ENCODE measurements around the gene HMCN2. TPM values are rescaled to one million over a fixed set of nuclear protein-coding genes. Genes with fewer than 3 reads are reported as not detected.

Gene HMCN2
- total RNA-seq, 1 donor from 2014 or later = not detected

GRCh38 chr9:130284690-130285089 is 19.1 kb downstream of the HMCN2 start:
- intact Hi-C loops (cut with micrococcal nuclease) = no loop called here
- Mint-ChIP-seq H3K27ac (no peak overlapping the region), H3K4me1 (no peaks in the 10 kb centered on the region), H3K36me3 (ENCODE audit: low read depth) (no peaks in the 10 kb centered on the region), H3K27me3 (peaks cover 3% of the 10 kb centered on the region), H3K9me3 (no peaks in the 10 kb centered on the region), H3K4me3 (no peak overlapping the region)
- no peak for DNase-seq

- no peak overlapping the region for H3K27ac Mint-ChIP-seq
- no peaks in the 10 kb centered on the region for H3K9me3 Mint-ChIP-seq
- H3K4me1 Mint-ChIP-seq = no peaks in the 10 kb centered on the region
- no peak overlapping the region for H3K4me3 Mint-ChIP-seq
- no peaks in the 10 kb centered on the region for H3K36me3 Mint-ChIP-seq (ENCODE audit: low read depth)
- intact Hi-C loops (cut with micrococcal nuclease) = no loop called here
- DNase-seq = no peak
- peaks cover 3% of the 10 kb centered on the region for H3K27me3 Mint-ChIP-seq
Observed at GRCh38 chr9:130285271-130285670, 19.7 kb downstream of the HMCN2 start.

- Mint-ChIP-seq H3K27me3 (peaks cover 2% of the 10 kb centered on the region), H3K9me3 (no peaks in the 10 kb centered on the region), H3K36me3 (ENCODE audit: low read depth) (no peaks in the 10 kb centered on the region), H3K4me1 (no peaks in the 10 kb centered on the region), H3K27ac (no peak overlapping the region), H3K4me3 (no peak overlapping the region)
- intact Hi-C loops (cut with micrococcal nuclease) = no loop called here
- no peak for DNase-seq
Observed at GRCh38 chr9:130286072-130286770, 20.7 kb downstream of the HMCN2 start.

- no peak overlapping the region for H3K27ac Mint-ChIP-seq
- intact Hi-C loops (cut with micrococcal nuclease) = no loop called here
- H3K27me3 Mint-ChIP-seq = peaks cover 2% of the 10 kb centered on the region
- no peak for DNase-seq
- H3K9me3 Mint-ChIP-seq = no peaks in the 10 kb centered on the region
- H3K4me3 Mint-ChIP-seq = no peak overlapping the region
- no peaks in the 10 kb centered on the region for H3K4me1 Mint-ChIP-seq
- no peaks in the 10 kb centered on the region for H3K36me3 Mint-ChIP-seq (ENCODE audit: low read depth)
Observed at GRCh38 chr9:130286781-130287428, 21.3 kb downstream of the HMCN2 start.

- DNase-seq = no peak
- no peaks in the 10 kb centered on the region for H3K36me3 Mint-ChIP-seq (ENCODE audit: low read depth)
- no peaks in the 10 kb centered on the region for H3K9me3 Mint-ChIP-seq
- no peak overlapping the region for H3K27ac Mint-ChIP-seq
- H3K27me3 Mint-ChIP-seq = peaks cover 2% of the 10 kb centered on the region
- no peaks in the 10 kb centered on the region for H3K4me1 Mint-ChIP-seq
- no peak overlapping the region for H3K4me3 Mint-ChIP-seq
- intact Hi-C loops (cut with micrococcal nuclease) = no loop called here
Observed at GRCh38 chr9:130287736-130288135, 22.2 kb downstream of the HMCN2 start.

- Mint-ChIP-seq H3K27ac (no peak overlapping the region), H3K9me3 (no peaks in the 10 kb centered on the region), H3K4me3 (no peak overlapping the region), H3K27me3 (peaks cover 5% of the 10 kb centered on the region), H3K36me3 (ENCODE audit: low read depth) (no peaks in the 10 kb centered on the region), H3K4me1 (no peaks in the 10 kb centered on the region)
- no peak for DNase-seq
- intact Hi-C loops (cut with micrococcal nuclease) = no loop called here
Observed at GRCh38 chr9:130288393-130288792, 22.8 kb downstream of the HMCN2 start.

GRCh38 chr9:130288926-130289690 is 23.5 kb downstream of the HMCN2 start:
- Mint-ChIP-seq H3K27me3 (peaks cover 5% of the 10 kb centered on the region), H3K9me3 (no peaks in the 10 kb centered on the region)

GRCh38 chr9:130289711-130290241 is 24.2 kb downstream of the HMCN2 start:
- Mint-ChIP-seq H3K9me3 (no peaks in the 10 kb centered on the region), H3K27ac (no peak overlapping the region), H3K4me3 (no peak overlapping the region), H3K27me3 (peaks cover 5% of the 10 kb centered on the region), H3K4me1 (no peaks in the 10 kb centered on the region), H3K36me3 (ENCODE audit: low read depth) (no peaks in the 10 kb centered on the region)
- intact Hi-C loops (cut with micrococcal nuclease) = no loop called here
- no peak for DNase-seq

More at GRCh38 chr9:130288926-130289690, 23.5 kb downstream of the HMCN2 start:
- Mint-ChIP-seq H3K4me3 (no peak overlapping the region), H3K27ac (no peak overlapping the region), H3K4me1 (no peaks in the 10 kb centered on the region), H3K36me3 (ENCODE audit: low read depth) (no peaks in the 10 kb centered on the region)
- intact Hi-C loops (cut with micrococcal nuclease) = no loop called here
- DNase-seq = no peak

- no peak overlapping the region for H3K4me3 Mint-ChIP-seq
- no peaks in the 10 kb centered on the region for H3K36me3 Mint-ChIP-seq (ENCODE audit: low read depth)
- no peaks in the 10 kb centered on the region for H3K9me3 Mint-ChIP-seq
- no peaks in the 10 kb centered on the region for H3K4me1 Mint-ChIP-seq
- peaks cover 5% of the 10 kb centered on the region for H3K27me3 Mint-ChIP-seq
- H3K27ac Mint-ChIP-seq = no peak overlapping the region
- no peak for DNase-seq
- intact Hi-C loops (cut with micrococcal nuclease) = no loop called here
Observed at GRCh38 chr9:130290291-130291181, 25.0 kb downstream of the HMCN2 start.

- DNase-seq = no peak
Observed at GRCh38 chr9:130291474-130291873, 25.9 kb downstream of the HMCN2 start.

GRCh38 chr9:130292106-130292505 is 26.5 kb downstream of the HMCN2 start:
- Mint-ChIP-seq H3K27me3 (peaks cover 5% of the 10 kb centered on the region), H3K36me3 (ENCODE audit: low read depth) (no peaks in the 10 kb centered on the region), H3K4me3 (no peak overlapping the region), H3K27ac (no peak overlapping the region), H3K4me1 (no peaks in the 10 kb centered on the region), H3K9me3 (no peaks in the 10 kb centered on the region)
- DNase-seq = no peak
- intact Hi-C loops (cut with micrococcal nuclease) = no loop called here

More at GRCh38 chr9:130291474-130291873, 25.9 kb downstream of the HMCN2 start:
- Mint-ChIP-seq H3K36me3 (ENCODE audit: low read depth) (no peaks in the 10 kb centered on the region), H3K27me3 (peaks cover 5% of the 10 kb centered on the region), H3K4me3 (no peak overlapping the region), H3K27ac (no peak overlapping the region), H3K4me1 (no peaks in the 10 kb centered on the region), H3K9me3 (no peaks in the 10 kb centered on the region)
- intact Hi-C loops (cut with micrococcal nuclease) = no loop called here

- DNase-seq = no peak
- Mint-ChIP-seq H3K4me3 (no peak overlapping the region), H3K27me3 (peaks cover 5% of the 10 kb centered on the region), H3K9me3 (peaks cover under 1% of the 10 kb centered on the region), H3K36me3 (ENCODE audit: low read depth) (no peaks in the 10 kb centered on the region), H3K4me1 (no peaks in the 10 kb centered on the region), H3K27ac (no peak overlapping the region)
- intact Hi-C loops (cut with micrococcal nuclease) = no loop called here
Observed at GRCh38 chr9:130294664-130295063, 29.1 kb downstream of the HMCN2 start.

GRCh38 chr9:130295431-130295830 is 29.9 kb downstream of the HMCN2 start:
- peaks cover 7% of the 10 kb centered on the region for H3K9me3 Mint-ChIP-seq
- peaks cover 5% of the 10 kb centered on the region for H3K27me3 Mint-ChIP-seq
- no peak overlapping the region for H3K4me3 Mint-ChIP-seq
- no peaks in the 10 kb centered on the region for H3K4me1 Mint-ChIP-seq
- no peak for DNase-seq
- H3K27ac Mint-ChIP-seq = no peak overlapping the region
- intact Hi-C loops (cut with micrococcal nuclease) = no loop called here
- no peaks in the 10 kb centered on the region for H3K36me3 Mint-ChIP-seq (ENCODE audit: low read depth)

Data from activated CD4-positive, alpha-beta T cell treated with anti-CD3 and anti-CD28 coated beads, Interleukin-2, amount 10 ng/mL, durations not matched to agents 24 days and 14 days (primary cell).